Measurements from ENCODE around the gene ABCC10. TPM values are rescaled to one million over a fixed set of nuclear protein-coding genes. Genes with fewer than 3 reads are reported as not detected.

ABCC10 gene
- total and polyA plus RNA-seq, 10 of the 15 experiments (the other 5 are each of a cell fraction or from before 2014, with no cell fraction given): 0.80 to 18.2 (median 6.4) TPM

- H3K4me2 ChIP-seq (ENCODE audit: control insufficient read depth, insufficient read depth): no peak overlapping the region
- no TSS peak for BruUV-seq (replicated peaks)
- H3K4me1 ChIP-seq (ENCODE audit: control insufficient read depth, insufficient read depth, low read length): no peaks in the 10 kb centered on the region; the same call in 1 of the 2 replicates
- POLR2A ChIA-PET: interaction anchor here (0.7 kb wide), 1 partner anchor 11 kb away, joined by 3 read pairs; no protein-coding TSS in a partner anchor
- CTCF ChIA-PET: interaction anchor here (1.0 kb wide), 1 partner anchor 17 kb away, joined by 5 read pairs; no protein-coding TSS in a partner anchor
- TF ChIP-seq KLF5 (IDR thresholded peaks at IDR 0.05; ENCODE audit: partially characterized antibody): no peak
- no peak for TF ChIP-seq RCOR1 (conservative IDR thresholded peaks at IDR 0.05; ENCODE audit: low read depth, low read length)
- TF ChIP-seq SMAD5 (IDR thresholded peaks at IDR 0.05; ENCODE audit: low read depth): no peak
- no peak for TF ChIP-seq MEF2B (IDR thresholded peaks at IDR 0.05; ENCODE audit: partially characterized antibody, poor library complexity, severe bottlenecking)
- H3K36me3 ChIP-seq (ENCODE audit: control insufficient read depth in 2 of 2, insufficient read depth in 2 of 2, low read length in 1 of 2): no peaks in the 10 kb centered on the region
- H3K27me3 ChIP-seq (replicated peaks in 1 of 2; ENCODE audit: control insufficient read depth in 2 of 2, insufficient read depth in 2 of 2, low read length in 1 of 2): no peaks in the 10 kb centered on the region
- intact Hi-C loops (cut with micrococcal nuclease; ENCODE audit: unreplicated experiment) (no loop called here), in situ Hi-C loops (cut with MboI) (no loop called here)
- SMC1A ChIA-PET (ENCODE audit: uncharacterized antibody, unreplicated experiment): interaction anchor here (0.5 to 1.5 kb wide), 3 partner anchors 8 to 124 kb away, joined by 3 read pairs; no protein-coding TSS in a partner anchor
- no peak overlapping the region for H2AFZ ChIP-seq (ENCODE audit: control insufficient read depth, low read depth, low read length)
- H3K9me3 ChIP-seq (replicated peaks; ENCODE audit: control insufficient read depth, insufficient read depth, low read length): no peaks in the 10 kb centered on the region
- no peak overlapping the region for H3K9ac ChIP-seq (ENCODE audit: control insufficient read depth, insufficient read depth, low read length)
- FAIRE-seq: no peak
- H3K27ac ChIP-seq (ENCODE audit: control insufficient read depth, insufficient read depth): no peak overlapping the region
- RAD21 ChIA-PET (ENCODE audit: unreplicated experiment): no interaction called here
- 70% methylated on average over 4 of the region's 4 CpGs for WGBS (ENCODE audit: insufficient coverage, insufficient replicate concordance, low lambda C conversion rate, missing lambda C conversion rate)
- DNase-seq (ENCODE audit: low read depth, low spot score): no peak
- H3K4me3 ChIP-seq: no peak overlapping the region
- no peaks in the 10 kb centered on the region; the same call in 1 of the 2 replicates for H3K79me2 ChIP-seq (ENCODE audit: control insufficient read depth, insufficient read depth, low read length)
- no peaks in the 10 kb centered on the region for H4K20me1 ChIP-seq (ENCODE audit: control insufficient read depth, insufficient read depth)
- ATAC-seq: no peak
Observed at GRCh38 chr6:43488667-43489276, 61.4 kb downstream of the ABCC10 start.

GRCh38 chr6:43489277-43490072, 62.1 kb downstream of the ABCC10 start:
- in situ Hi-C loops (cut with MboI): no loop called here
- FAIRE-seq (no peak), DNase-seq (ENCODE audit: low read depth, low spot score) (no peak), ATAC-seq (no peak)
- Histone ChIP-seq H4K20me1 (ENCODE audit: control insufficient read depth, insufficient read depth) (no peaks in the 10 kb centered on the region), H3K27me3 (replicated peaks in 1 of 2; ENCODE audit: control insufficient read depth in 2 of 2, insufficient read depth in 2 of 2, low read length in 1 of 2) (no peaks in the 10 kb centered on the region), H3K79me2 (ENCODE audit: control insufficient read depth, insufficient read depth, low read length) (no peaks in the 10 kb centered on the region), H3K27ac (ENCODE audit: control insufficient read depth, insufficient read depth) (no peak overlapping the region), H3K9ac (ENCODE audit: control insufficient read depth, insufficient read depth, low read length) (no peak overlapping the region), H3K4me2 (ENCODE audit: control insufficient read depth, insufficient read depth) (no peak overlapping the region), H3K4me3 (no peak overlapping the region), H2AFZ (ENCODE audit: control insufficient read depth, low read depth, low read length) (no peak overlapping the region), H3K4me1 (ENCODE audit: control insufficient read depth, insufficient read depth, low read length) (no peaks in the 10 kb centered on the region; the same call in 1 of the 2 replicates), H3K36me3 (ENCODE audit: control insufficient read depth in 2 of 2, insufficient read depth in 2 of 2, low read length in 1 of 2) (no peaks in the 10 kb centered on the region), H3K9me3 (replicated peaks; ENCODE audit: control insufficient read depth, insufficient read depth, low read length) (no peaks in the 10 kb centered on the region)
- intact Hi-C loops (cut with micrococcal nuclease; ENCODE audit: unreplicated experiment): no loop called here
- ChIA-PET POLR2A (interaction anchor here (0.7 kb wide), 1 partner anchor 11 kb away, joined by 3 read pairs; no protein-coding TSS in a partner anchor), RAD21 (ENCODE audit: unreplicated experiment) (no interaction called here), SMC1A (ENCODE audit: uncharacterized antibody, unreplicated experiment) (interaction anchor here (0.5 to 1.5 kb wide), 3 partner anchors 9 to 125 kb away, joined by 3 read pairs; no protein-coding TSS in a partner anchor), CTCF (interaction anchor here (1.0 kb wide), 1 partner anchor 16 kb away, joined by 5 read pairs; no protein-coding TSS in a partner anchor)
- WGBS (ENCODE audit: insufficient coverage, insufficient replicate concordance, low lambda C conversion rate, missing lambda C conversion rate): 90% methylated on average over 12 of the region's 12 CpGs
- BruUV-seq (replicated peaks): no TSS peak
- no peak for TF ChIP-seq POLR2A (IDR thresholded peaks at IDR 0.05; ENCODE audit: low read depth, low read length)
- TF ChIP-seq MLLT1 (IDR thresholded peaks at IDR 0.05): no peak

All from GM12878 (cell line).